ENCODE measurements around the gene ANGPTL2. TPM values are rescaled to one million over a fixed set of nuclear protein-coding genes. Genes with fewer than 3 reads are reported as not detected.
"Not testable (repeated sequence)": the region's sequence is repeated elsewhere in the genome, so short reads cannot be mapped to it uniquely, and the experiment has no call there.

ANGPTL2 gene
- total RNA-seq (3.6 and 5.8 TPM in 2 replicates), polyA plus RNA-seq (3.0 and 6.7 TPM in 2 replicates)

- no peak for TF ChIP-seq CTCF (IDR thresholded peaks at IDR 0.05; ENCODE audit: low read depth, low read length)
- Histone ChIP-seq H3K27me3 (no peaks in the 10 kb centered on the region), H3K4me3 (peak within 1 kb of the TSS; percentile 18), H3K9me3 (ENCODE audit: low read depth) (no peaks in the 10 kb centered on the region), H3K27ac (peak within 1 kb of the TSS; percentile 60), H3K4me1 (ENCODE audit: low read depth) (peaks cover 8% of the 10 kb centered on the region), H3K36me3 (no peaks in the 10 kb centered on the region)
- peak; percentile 87 to 98 for DNase-seq (ENCODE audit: low read depth in 1 of 2, low spot score in 1 of 2)
These were observed at the start of gene ANGPTL2 for GRCh38 chr9:127122176-127123063. TSS of gene ANGPTL2 (minus strand) at chr9:127122635. CDS start at chr9:127108731, 13,904 bp downstream.

- DNase-seq (ENCODE audit: low read depth in 1 of 2, low spot score in 1 of 2); H3K36me3 ChIP-seq; H3K9me3 ChIP-seq (ENCODE audit: low read depth); H3K4me1 ChIP-seq (ENCODE audit: low read depth); H3K4me3 ChIP-seq; H3K27me3 ChIP-seq; H3K27ac ChIP-seq: not testable (repeated sequence)
These were observed 48.9 kb upstream of the ANGPTL2 start for GRCh38 chr9:127171348-127171747.

GRCh38 chr9:127170652-127171051 is 48.2 kb upstream of the ANGPTL2 start:
- DNase-seq (ENCODE audit: low read depth in 1 of 2, low spot score in 1 of 2) = no peak
- Histone ChIP-seq H3K27me3 (no peaks in the 10 kb centered on the region), H3K36me3 (no peaks in the 10 kb centered on the region), H3K27ac (no peak overlapping the region), H3K4me1 (ENCODE audit: low read depth) (no peaks in the 10 kb centered on the region), H3K9me3 (ENCODE audit: low read depth) (no peaks in the 10 kb centered on the region), H3K4me3 (no peak overlapping the region)
- no peak for TF ChIP-seq CTCF (IDR thresholded peaks at IDR 0.05; ENCODE audit: low read depth, low read length)

GRCh38 chr9:127170103-127170502 is 47.7 kb upstream of the ANGPTL2 start:
- no peaks in the 10 kb centered on the region for H3K9me3 ChIP-seq (ENCODE audit: low read depth)
- TF ChIP-seq CTCF (IDR thresholded peaks at IDR 0.05; ENCODE audit: low read depth, low read length) = no peak
- H3K27me3 ChIP-seq = no peaks in the 10 kb centered on the region
- H3K4me3 ChIP-seq = no peak overlapping the region
- H3K27ac ChIP-seq = no peak overlapping the region
- H3K36me3 ChIP-seq = no peaks in the 10 kb centered on the region
- DNase-seq (ENCODE audit: low read depth in 1 of 2, low spot score in 1 of 2) = no peak
- no peaks in the 10 kb centered on the region for H3K4me1 ChIP-seq (ENCODE audit: low read depth)

- Histone ChIP-seq H3K36me3 (no peaks in the 10 kb centered on the region), H3K27me3 (no peaks in the 10 kb centered on the region), H3K9me3 (ENCODE audit: low read depth) (no peaks in the 10 kb centered on the region), H3K27ac (no peak overlapping the region), H3K4me1 (ENCODE audit: low read depth) (no peaks in the 10 kb centered on the region), H3K4me3 (no peak overlapping the region)
- DNase-seq (ENCODE audit: low read depth in 1 of 2, low spot score in 1 of 2) = no peak
- TF ChIP-seq CTCF (IDR thresholded peaks at IDR 0.05; ENCODE audit: low read depth, low read length) = no peak
These were observed 47.1 kb upstream of the ANGPTL2 start for GRCh38 chr9:127169575-127169883.

- no peak for DNase-seq (ENCODE audit: low read depth in 1 of 2, low spot score in 1 of 2)
These were observed 46.5 kb upstream of the ANGPTL2 start for GRCh38 chr9:127168756-127169574.

More at GRCh38 chr9:127168756-127169574, 46.5 kb upstream of the ANGPTL2 start:
- Histone ChIP-seq H3K9me3 (ENCODE audit: low read depth) (no peaks in the 10 kb centered on the region), H3K27me3 (no peaks in the 10 kb centered on the region), H3K4me3 (no peak overlapping the region), H3K27ac (no peak overlapping the region), H3K36me3 (no peaks in the 10 kb centered on the region), H3K4me1 (ENCODE audit: low read depth) (no peaks in the 10 kb centered on the region)
- TF ChIP-seq CTCF (IDR thresholded peaks at IDR 0.05; ENCODE audit: low read depth, low read length) = no peak

Data from cardiac muscle cell (in vitro differentiated cells and primary cell).